ENCODE data around the gene KRT2.

The KRT2 gene

GRCh38 chr12:52637299-52637698 lies 14.7 kb downstream of the KRT2 start:
- no peak for DNase-seq (ENCODE audit: low read depth)

DNA sequence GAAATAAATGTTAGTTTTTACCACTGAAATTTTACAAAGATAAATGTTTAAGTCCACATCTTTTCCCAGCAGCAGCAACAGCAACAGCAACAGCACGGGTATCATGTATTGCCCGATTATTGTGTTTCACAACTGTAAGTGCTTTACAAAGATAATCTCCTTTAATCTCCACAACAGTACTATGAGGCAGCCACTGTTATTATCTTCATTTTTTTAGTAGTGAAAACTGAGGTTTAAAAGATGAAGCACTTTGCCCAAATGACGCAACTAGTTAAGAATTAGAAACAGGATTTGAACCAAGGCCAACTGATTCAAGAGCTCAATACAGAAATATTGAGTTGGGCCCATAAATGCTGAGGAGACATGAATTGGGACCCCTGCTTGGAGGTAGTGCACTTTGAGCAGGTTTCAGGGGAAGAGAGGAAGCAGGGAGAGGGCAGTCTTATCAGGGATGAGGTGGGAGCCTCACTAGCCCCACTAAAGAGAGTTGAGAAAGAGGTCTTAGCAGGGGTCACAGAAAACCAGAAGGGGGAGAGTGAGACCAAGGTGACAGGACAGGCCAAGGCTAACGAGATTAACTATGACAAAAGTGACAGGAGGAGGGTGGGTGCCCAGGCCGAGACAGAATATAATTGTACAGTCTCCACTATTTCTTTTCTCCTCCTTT lies 15.3 kb downstream of the KRT2 start:
- DNase-seq (ENCODE audit: low read depth) = no peak

- DNase-seq (ENCODE audit: low read depth) = no peak
Measured at GRCh38 chr12:52636189-52636588, 15.8 kb downstream of the KRT2 start.

- no peak for DNase-seq (ENCODE audit: low read depth)
Measured at GRCh38 chr12:52634266-52635056, 17.6 kb downstream of the KRT2 start.

- DNase-seq (ENCODE audit: low read depth) = no peak
Measured at GRCh38 chr12:52633383-52633782, 18.6 kb downstream of the KRT2 start.

DNA sequence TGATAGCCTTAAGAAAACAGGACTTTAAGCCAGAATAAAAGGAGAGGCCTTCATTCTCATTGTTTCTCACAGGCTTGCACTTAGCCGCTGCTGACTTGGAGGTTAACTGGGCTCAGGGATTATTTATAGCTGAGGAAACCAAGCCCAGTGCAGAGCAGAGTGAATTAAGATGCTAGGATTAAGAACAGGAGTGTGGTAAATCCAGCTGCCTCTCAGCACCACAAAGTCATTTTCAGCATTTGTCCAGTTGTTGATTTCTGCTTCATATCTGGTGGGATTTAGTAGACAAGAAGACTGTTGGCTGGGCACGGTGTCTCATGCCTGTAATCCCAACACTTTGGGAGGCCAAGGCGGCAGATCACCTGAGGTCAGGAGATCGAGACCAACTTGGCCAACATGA lies 19.4 kb downstream of the KRT2 start:
- no peak for DNase-seq (ENCODE audit: low read depth)

DNA sequence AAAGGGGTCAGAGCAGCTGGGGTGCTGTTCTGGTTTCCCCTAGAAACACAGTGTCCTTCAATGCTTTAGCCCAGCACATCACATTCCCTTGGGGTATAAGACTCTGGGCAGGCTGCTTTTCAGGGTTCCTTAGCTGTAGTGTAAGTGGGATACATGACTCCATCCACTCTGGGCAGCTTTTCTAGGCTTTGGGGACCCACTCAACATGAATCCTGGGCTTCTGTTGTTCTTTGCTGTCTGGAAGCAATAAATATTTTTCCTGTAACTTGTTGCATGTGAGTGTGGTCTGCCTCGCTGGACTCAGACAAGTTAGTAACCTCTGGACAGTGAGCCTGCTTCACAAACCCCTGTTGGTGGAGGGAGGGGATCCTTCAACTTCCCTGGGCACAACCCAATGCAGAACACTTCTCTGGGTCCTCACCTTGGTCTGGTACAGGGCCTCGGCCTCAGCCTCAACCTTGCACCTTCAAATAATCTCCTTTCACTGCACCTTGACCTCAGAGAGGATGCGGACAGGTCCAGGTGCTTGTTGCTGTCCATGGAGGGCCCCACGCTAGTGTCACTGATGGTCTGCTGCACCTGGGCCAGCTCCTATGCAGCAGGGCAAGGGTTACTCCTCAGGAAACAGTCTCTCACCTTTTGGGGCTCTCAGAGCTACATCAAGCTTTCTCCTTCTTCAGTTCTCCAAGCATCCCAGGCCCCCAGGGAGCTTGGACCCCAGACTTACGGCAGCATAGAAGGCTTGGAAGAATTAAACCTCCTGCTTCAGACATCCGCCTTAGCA lies 20.1 kb downstream of the KRT2 start:
- no peak for DNase-seq (ENCODE audit: low read depth)

DNA sequence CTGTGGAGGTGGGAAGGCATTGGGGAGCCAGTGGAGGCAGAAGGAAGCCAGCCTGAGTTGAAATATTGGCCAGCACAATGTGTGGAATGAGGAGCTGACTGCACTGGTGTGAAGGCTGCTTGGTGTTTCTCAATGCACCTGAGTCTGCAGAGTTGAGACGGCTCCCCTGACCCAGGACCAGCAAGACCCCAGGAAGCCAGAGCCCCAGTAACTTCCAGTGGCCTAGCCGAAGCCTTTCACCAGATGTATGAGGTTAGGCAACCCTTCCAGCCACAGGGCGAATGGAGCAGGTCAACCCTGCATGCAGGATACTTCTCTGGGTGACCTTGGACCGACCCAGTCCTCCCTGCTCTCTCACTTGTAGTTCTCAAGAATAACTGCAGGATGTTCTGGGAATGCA lies 20.7 kb downstream of the KRT2 start:
- no peak for DNase-seq (ENCODE audit: low read depth)

DNA sequence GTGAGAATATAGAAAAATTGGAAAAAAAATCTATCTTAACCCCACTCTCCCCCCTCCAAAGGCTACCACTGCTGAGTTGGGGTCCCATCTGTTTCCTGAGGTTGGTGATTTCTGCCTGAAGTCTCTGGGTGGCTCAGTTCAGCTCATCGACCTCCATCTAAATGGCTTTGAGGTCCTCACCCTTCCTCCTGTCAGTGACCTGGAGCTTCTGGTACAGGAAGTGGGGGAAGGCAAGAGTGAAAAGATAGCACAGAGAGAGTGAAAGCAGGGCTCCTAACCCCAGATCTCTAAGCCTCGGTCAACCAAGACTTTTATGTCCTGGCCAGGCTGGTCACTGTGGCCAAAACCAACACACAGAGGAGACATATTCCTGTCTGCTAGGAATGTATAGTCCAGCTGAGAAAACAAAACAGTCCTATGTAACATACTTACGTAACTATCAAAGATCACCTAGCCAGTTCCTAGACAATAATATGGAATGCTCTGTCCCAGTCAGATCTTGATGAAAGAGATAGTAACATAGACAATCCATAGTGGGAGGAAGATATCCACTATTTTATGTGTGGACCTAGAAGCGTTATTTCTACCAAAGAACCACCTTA lies 21.3 kb downstream of the KRT2 start:
- DNase-seq (ENCODE audit: low read depth) = no peak

GRCh38 chr12:52630008-52630500 lies 22.0 kb downstream of the KRT2 start:
- DNase-seq (ENCODE audit: low read depth) = no peak

- no peak for DNase-seq (ENCODE audit: low read depth)
Measured at GRCh38 chr12:52629281-52630007, 22.6 kb downstream of the KRT2 start.

- DNase-seq (ENCODE audit: low read depth) = no peak
Measured at GRCh38 chr12:52628841-52629240, 23.2 kb downstream of the KRT2 start.

DNA sequence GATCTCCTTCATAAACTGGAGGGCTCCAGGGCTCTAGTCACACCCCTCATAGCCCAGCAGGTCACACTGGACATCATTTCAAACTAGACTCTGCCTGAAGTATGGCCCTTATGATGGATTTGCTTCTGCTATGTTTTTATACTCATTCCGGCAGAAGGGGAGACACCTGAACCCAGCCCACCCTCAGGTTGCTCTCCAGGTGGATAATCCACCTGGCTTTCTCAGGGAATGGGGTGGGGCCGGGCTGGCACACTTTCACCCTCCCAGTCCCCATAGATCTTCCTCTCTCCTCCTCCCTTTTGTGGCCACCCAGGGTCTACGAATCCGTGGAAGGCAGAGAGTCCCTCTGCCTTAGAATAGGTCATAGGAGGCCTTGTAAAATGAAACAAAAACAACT lies 23.9 kb downstream of the KRT2 start:
- no peak for DNase-seq (ENCODE audit: low read depth)

DNA sequence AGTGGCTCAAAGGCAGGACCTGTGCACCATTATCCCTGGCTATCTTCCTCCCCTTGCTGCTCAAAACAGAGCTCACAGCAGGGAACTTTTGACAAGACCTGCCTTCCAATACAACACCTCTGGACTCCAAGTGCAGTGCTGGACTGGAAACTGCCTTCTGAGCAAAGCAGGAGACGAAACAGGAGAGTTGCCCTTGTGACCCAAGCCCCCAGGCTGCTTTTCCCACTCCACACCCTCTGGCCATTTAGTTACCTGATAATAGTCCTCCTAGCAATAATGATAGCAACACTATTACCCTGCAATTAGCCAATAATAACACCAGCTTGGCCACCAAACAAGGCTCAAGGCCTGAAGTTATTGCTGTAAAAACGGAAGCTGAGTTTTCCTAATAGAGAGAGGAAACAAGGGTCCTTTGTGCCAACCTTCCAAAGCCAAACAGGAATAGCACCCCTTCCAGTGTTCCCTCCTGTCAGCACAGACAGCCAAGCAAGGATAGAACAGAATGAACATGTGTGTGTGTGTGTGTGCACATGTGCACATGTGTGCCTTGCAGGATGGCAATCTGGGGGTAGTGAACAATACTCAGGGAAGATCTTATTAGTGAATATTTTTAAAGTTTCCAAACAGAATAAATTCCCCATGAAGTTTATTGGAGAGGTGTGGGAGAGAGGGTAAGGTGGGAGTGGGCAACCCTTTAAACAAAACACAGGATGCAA lies 24.5 kb downstream of the KRT2 start:
- DNase-seq (ENCODE audit: low read depth) = no peak

DNA sequence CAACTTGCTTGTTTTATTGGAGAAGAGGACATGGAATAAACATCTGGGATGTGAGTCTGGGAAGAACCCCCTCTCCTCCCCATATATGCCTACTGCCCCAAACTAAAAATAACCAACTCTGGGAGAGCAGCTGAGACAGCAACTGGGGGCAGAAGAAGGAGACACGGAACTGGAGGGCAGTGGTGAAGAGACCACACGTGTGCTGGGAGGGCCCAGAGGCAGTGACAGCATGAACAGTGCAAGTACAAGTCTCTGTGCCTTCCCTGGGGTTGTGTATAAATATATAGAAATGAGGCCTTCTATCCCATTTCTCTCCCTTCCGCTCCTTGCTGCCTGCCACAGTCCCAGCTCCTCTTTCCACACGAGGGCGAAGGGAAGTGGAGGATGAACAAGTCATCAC lies 29.7 kb downstream of the KRT2 start:
- DNase-seq (ENCODE audit: low read depth) = no peak

GRCh38 chr12:52618866-52619265 lies 33.1 kb downstream of the KRT2 start:
- no peak for DNase-seq (ENCODE audit: low read depth)

DNA sequence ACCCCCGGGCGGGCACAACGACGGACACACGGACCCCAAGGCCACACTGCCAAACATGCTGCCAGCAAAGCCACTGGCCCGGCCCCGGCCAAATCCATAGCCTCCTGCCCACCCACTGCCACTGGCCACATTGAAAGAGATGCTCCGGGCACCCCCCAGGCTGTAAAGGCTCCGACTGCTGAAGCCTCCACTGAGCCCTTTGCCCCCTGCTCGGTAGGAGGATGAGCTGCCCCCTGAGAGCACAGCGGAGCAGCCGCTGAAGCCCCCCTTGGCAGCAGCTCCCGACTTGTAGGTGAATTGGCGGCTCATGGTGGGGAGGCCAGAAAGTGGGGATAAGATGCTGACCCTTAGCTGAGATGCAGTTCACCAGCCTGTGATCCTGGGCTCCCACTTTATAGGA lies 33.8 kb downstream of the KRT2 start, which contains the start of gene KRT73:
TSS of gene KRT73 (minus strand) at position 344 of the 400 bp plus-strand sequence. CDS start at position 309, 35 bp downstream.
- no peak for DNase-seq (ENCODE audit: low read depth)

DNA sequence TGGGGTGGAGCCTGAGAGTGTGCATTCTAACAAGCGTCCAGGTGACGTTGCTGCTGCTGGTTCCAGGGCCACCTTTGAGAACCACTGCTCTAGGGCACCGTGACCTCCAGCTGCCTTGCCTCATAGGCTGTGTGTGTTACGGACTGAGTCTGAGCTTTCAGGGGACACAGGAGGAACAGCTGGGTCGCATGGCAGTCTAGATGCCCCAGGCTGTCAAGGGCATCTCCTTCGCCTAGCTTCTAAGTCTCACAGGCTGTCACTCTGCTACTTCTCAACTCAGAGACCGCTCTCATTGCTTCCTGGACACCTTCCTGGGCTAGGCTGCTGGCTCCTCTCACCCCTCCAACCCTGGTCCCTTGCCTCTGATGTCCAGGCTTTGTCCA lies 34.6 kb downstream of the KRT2 start:
- DNase-seq (ENCODE audit: low read depth) = no peak

DNA sequence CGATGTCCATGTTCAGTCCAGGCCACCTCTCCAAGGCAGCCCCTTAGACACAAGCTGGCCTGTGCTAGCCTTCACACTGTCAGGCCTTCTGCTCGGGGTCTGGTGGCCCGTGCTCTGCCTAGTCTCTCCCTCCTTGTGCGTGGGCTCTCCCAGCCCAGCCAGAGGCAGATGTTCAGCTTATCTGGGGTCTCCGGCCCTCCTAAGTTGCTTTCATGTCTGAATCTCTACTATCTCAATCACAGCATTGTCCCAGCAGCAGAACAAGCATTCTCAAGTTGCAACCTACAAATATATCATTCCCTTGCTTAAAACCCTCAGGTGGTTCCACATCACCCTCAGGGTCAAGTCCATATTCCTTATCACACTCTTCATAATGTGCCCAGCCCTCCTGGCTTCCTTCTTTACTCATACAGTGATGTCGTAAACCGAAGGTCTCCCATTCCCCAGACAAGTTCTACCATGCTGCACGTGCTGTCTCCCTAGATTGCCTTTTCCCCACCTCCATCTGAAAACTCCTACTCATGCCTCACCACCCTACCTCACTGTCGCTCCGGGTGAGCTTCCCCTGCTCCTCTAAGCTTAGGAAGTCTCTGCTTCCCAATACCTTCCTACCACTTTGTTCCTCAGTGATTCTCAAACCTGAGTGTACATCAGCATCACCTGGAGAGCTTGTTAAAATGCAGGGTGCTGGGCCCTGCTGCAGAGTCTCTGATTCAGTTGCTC lies 35.2 kb downstream of the KRT2 start:
- no peak for DNase-seq (ENCODE audit: low read depth)

- no peak for DNase-seq (ENCODE audit: low read depth)
Measured at GRCh38 chr12:52615912-52616311, 36.1 kb downstream of the KRT2 start.
